AG04450 (cell line): Measurements from ENCODE around the gene RCOR2. TPM values are rescaled to one million over a fixed set of nuclear protein-coding genes. Genes with fewer than 3 reads are reported as not detected.

Experiments
- CTCF ChIA-PET: fragments of 300-600, 350-600 bp; formaldehyde crosslinking; extraction: SDS; loops from one replicate; lab custom pipeline; 2022; ENCODE audit warnings: antibody characterized with exemption, inconsistent platforms; lab: Charles Lee
- POLR2A ChIA-PET: fragments of 350-600 bp; formaldehyde crosslinking; extraction: SDS; loops from one replicate; lab custom pipeline; 2021; ENCODE audit warnings: antibody characterized with exemption, inconsistent platforms; lab: Yijun Ruan, JAX
- DNase-seq: peaks from one replicate; pipeline ENCODE4 v3.0.0-alpha.2; 2011; ENCODE audit warnings: low read depth, low spot score
- H3K27ac ChIP-seq: one replicate; pipeline ENCODE4 v1.5.1; 2012; ENCODE audit warnings: low read depth, low read length, control low read depth
- H3K27me3 ChIP-seq: one replicate; pipeline ENCODE4 v1.6.0; 2012; ENCODE audit warnings: low read length; ENCODE audit not compliant: control insufficient read depth, insufficient read depth
- H3K4me3 ChIP-seq: 2 replicates; pipeline ENCODE4 v1.5.1; 2011; ENCODE audit warnings: mild to moderate bottlenecking, low read depth, low read length, control low read depth
- H3K9me3 ChIP-seq: 2 replicates; pipeline ENCODE4 v1.5.1; 2012; ENCODE audit warnings: low read length; ENCODE audit not compliant: control insufficient read depth, insufficient read depth
- polyA plus RNA-seq: library from polyadenylated mRNA; depleted of rRNA; stranded (reverse); fragments of >200 nt; gene quantifications from 2 replicates; pipeline ENCODE4 v1.2.3, GENCODE V29; 2011
- TF ChIP-seq, protein P1 (sequence below): IDR thresholded peaks from 2 replicates; pipeline ENCODE4 v1.5.1; 2011; ENCODE audit warnings: low read depth, low read length, control low read depth, inconsistent platforms

The RCOR2 gene
- polyA plus RNA-seq, 1 experiment: 4.4 TPM

DNA sequence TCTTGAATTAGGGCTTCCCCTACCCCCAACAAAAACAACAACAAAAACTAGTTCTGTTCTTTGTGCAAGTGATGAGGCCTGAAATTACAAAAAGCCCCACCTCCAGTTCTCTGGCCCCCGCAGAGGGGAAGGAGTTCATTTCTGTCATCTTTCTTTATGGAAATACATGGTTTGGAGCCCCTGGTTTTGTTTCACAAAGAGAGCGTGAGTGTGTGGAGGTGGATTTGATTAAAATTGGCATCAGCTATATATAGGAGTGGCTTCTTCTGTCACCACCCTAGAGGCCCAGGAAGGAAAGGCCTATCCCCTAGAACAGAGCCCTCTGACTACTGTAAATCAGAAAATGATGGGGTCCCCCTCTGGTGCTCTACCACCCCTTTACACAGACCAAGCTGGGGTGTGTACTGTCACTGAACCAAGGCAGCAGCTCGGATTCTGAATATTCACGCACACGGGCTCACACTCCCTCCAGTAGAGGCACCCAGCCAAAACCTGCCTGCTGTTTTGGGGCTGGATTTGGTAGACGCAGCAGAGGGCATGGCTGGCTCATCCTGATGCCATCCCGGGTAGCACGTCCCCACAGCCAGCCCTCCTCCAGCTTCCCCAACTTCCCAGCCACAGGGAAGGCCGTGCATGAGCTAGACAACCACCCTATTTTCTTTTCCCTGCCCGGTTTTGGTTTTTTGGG, 19.4 kb downstream of the RCOR2 start:
- Histone ChIP-seq H3K27ac (no peak overlapping the region), H3K27me3 (no peaks in the 10 kb centered on the region), H3K9me3 (no peaks in the 10 kb centered on the region), H3K4me3 (no peak overlapping the region)
- DNase-seq: no peak
- CTCF ChIA-PET: interaction anchor here (0.9 to 1.2 kb wide), 2 partner anchors 9 to 60 kb away, joined by 5 to 6 read pairs; no protein-coding TSS in a partner anchor
- TF ChIP-seq, protein P1, sequence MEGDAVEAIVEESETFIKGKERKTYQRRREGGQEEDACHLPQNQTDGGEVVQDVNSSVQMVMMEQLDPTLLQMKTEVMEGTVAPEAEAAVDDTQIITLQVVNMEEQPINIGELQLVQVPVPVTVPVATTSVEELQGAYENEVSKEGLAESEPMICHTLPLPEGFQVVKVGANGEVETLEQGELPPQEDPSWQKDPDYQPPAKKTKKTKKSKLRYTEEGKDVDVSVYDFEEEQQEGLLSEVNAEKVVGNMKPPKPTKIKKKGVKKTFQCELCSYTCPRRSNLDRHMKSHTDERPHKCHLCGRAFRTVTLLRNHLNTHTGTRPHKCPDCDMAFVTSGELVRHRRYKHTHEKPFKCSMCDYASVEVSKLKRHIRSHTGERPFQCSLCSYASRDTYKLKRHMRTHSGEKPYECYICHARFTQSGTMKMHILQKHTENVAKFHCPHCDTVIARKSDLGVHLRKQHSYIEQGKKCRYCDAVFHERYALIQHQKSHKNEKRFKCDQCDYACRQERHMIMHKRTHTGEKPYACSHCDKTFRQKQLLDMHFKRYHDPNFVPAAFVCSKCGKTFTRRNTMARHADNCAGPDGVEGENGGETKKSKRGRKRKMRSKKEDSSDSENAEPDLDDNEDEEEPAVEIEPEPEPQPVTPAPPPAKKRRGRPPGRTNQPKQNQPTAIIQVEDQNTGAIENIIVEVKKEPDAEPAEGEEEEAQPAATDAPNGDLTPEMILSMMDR: no peak
- POLR2A ChIA-PET: no interaction called here

GRCh38 chr11:63896071-63896470, 20.9 kb downstream of the RCOR2 start:
- Histone ChIP-seq H3K9me3 (no peaks in the 10 kb centered on the region), H3K27me3 (no peaks in the 10 kb centered on the region), H3K4me3 (no peak overlapping the region), H3K27ac (no peak overlapping the region)
- no peak for DNase-seq
- TF ChIP-seq, protein P1: no peak
- POLR2A ChIA-PET: no interaction called here
- CTCF ChIA-PET: interaction anchor here (0.6 kb wide), 1 partner anchor 58 kb away, joined by 5 read pairs; no protein-coding TSS in a partner anchor

GRCh38 chr11:63893355-63893754, 23.6 kb downstream of the RCOR2 start:
- Histone ChIP-seq H3K27me3 (no peaks in the 10 kb centered on the region), H3K27ac (no peak overlapping the region), H3K4me3 (no peak overlapping the region), H3K9me3 (no peaks in the 10 kb centered on the region)
- TF ChIP-seq, protein P1: no peak
- no peak for DNase-seq
- ChIA-PET POLR2A (interaction anchor here (0.7 kb wide), 1 partner anchor 177 kb away, joined by 3 read pairs; no protein-coding TSS in a partner anchor), CTCF (no interaction called here)

- TF ChIP-seq, protein P1: no peak
- no peak overlapping the region for H3K4me3 ChIP-seq
- no peaks in the 10 kb centered on the region for H3K9me3 ChIP-seq
- H3K27ac ChIP-seq: peak overlapping the region; percentile 21
- H3K27me3 ChIP-seq: no peaks in the 10 kb centered on the region
- CTCF ChIA-PET: interaction anchor here (0.6 kb wide), 1 partner anchor 58 kb away, joined by 4 read pairs; no protein-coding TSS in a partner anchor
- POLR2A ChIA-PET: interaction anchor here (0.6 kb wide), 1 partner anchor 79 kb away, joined by 7 read pairs; no protein-coding TSS in a partner anchor
- no peak for DNase-seq
These were observed 24.7 kb downstream of the RCOR2 start for GRCh38 chr11:63892228-63892627.

GRCh38 chr11:63890368-63890767, 26.6 kb downstream of the RCOR2 start:
- no peaks in the 10 kb centered on the region for H3K27me3 ChIP-seq
- TF ChIP-seq, protein P1: no peak
- POLR2A ChIA-PET: no interaction called here
- CTCF ChIA-PET: no interaction called here
- no peaks in the 10 kb centered on the region for H3K9me3 ChIP-seq
- DNase-seq: no peak
- H3K4me3 ChIP-seq: no peak overlapping the region
- H3K27ac ChIP-seq: no peak overlapping the region
